ENCODE results near the gene IFITM2.
"Not testable (repeated sequence)": the region's sequence is repeated elsewhere in the genome, so short reads cannot be mapped to it uniquely, and the experiment has no call there.

Gene IFITM2

DNA sequence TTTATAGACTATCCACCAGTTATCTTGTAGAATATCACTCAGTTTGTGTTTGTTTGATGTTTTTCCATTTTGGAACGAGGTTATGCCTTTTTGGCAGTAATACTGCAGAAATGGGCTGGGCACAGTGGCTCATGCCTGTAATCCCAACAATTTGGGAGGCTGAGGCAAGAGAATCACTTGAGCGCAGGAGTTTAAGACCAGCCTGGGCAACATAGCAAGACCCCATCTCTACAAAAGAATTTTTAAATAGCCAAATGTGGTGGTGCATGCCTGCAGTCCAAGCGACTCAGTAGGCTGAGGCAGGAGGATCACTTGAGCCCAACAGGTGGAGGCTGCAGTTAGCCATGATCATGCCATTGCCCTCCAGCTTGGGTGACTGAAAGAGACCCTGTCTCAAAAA is 38.9 kb downstream of the IFITM2 start:
- DNase-seq = no peak

DNA sequence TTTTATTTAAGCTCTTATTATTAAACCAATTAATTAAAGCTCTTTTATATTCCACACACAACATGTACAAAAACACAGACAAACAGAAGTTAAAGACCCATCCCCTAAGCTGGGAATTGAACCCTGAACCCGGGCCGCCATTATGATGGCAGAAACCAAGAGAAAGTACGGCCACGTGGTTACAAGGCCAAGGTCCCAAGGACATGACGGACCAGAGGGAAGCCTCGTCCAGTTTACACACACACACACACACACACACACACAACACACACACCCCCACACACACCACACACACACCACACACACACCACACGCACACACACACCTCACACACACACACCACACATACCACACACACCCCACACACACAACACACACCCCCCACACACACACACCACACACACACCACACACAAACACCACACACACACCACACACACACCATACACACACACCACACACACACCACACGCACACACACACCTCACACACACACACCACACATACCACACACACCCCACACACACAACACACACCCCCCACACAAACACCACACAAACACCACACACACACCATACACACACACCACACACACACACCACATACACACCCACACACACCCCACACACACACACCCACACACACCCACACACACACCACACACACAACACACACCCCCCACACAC is 41.8 kb downstream of the IFITM2 start:
- not testable (repeated sequence) for DNase-seq

- DNase-seq = not testable (repeated sequence)
Measured at GRCh38 chr11:350033-350722, 42.6 kb downstream of the IFITM2 start.

- no peak for DNase-seq
Measured at GRCh38 chr11:350723-351255, 43.2 kb downstream of the IFITM2 start.

DNA sequence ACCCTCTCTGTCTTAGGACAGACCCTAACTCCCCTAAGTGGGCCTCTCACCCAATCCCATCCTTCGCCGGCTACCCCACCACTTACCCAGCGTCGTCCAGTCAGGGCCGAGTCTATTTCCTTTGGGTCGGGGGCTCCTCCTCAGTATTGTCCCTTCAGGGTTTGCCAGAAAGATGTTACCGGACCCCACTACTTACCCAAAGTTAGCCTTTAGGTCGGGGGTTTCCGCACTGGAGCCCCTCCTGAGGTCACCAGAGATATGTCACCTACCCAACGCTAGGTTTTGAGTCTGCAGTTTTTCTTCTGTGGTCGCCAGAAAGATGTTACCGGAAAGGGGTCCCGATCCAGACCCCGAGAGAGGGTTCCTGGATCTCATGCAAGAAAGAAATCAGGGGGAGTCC is 43.8 kb downstream of the IFITM2 start:
- DNase-seq = no peak

- DNase-seq = no peak
Measured at GRCh38 chr11:352456-353031, 44.9 kb downstream of the IFITM2 start.

GRCh38 chr11:353179-353873 is 45.7 kb downstream of the IFITM2 start:
- peak; percentile 76 for DNase-seq

DNA sequence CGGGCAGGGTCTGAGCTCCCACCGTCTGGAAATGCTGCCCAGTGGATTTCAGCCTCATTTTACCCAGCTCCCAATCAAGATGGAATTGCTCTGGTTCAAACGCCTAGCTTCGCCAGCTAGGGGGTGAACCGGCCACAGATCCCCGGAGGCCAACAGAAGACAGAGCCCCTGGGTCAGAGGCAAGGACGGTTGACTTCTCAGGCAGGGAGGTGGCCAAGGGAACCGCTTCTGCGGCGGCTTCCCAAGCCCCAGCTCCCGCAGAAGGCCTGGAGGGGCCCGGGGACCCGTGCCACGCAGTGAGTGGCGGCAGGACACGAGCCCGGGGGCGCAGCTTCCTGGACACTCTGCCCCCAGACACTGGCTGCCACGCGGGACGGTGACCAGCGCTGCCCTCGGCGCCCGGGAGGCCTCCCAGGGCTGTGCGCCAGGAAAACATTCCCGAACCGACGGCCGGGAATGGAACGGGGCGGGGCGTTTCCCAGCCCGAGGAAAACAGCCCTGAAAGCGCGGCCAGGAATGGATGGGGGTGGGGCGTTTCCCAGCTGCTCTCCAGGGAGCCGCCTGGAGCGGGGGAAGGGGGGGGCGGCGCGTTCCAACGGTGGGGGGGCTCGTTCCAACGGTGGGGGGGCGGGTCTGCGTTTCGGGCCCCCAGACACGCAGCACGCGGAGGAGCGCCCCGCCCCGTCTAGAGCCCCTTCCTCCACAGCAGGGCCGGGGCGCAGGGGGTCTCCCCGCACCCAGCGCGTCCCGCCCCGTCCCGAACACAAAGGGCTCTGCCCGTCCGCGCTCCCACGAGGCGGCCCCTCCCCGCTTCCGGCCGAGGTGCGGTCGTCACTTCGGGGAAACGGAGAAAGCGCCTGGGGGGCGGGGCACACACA is 48.2 kb downstream of the IFITM2 start:
- DNase-seq = peak; percentile 98

DNA sequence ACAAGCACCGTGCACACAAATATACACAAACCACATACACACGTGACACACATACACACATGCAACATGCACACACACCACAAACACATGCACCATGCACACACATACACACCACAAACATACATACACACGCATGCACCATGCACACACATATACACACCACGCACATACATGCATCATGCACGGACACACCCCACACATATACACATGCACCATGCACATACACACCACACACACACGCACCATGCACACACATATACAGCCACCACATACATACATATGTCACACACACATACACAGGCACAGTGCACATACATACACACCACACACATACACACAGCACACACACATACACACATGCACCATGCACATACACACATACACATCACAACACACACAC is 49.0 kb downstream of the IFITM2 start:
- DNase-seq = no peak

DNA sequence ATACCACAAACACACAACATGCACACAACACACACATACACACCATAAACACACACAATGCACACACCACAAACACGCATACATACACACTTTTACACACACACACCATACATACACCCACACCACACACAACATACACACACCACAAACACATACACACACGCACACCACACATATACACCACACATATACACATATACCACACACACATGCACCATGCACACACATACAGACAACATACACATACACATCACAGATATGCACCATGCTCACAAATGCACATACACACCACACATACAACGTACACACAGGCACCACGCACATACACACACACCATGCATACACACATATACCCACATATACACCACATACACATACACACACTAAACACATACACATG is 50.0 kb downstream of the IFITM2 start:
- DNase-seq = no peak

DNA sequence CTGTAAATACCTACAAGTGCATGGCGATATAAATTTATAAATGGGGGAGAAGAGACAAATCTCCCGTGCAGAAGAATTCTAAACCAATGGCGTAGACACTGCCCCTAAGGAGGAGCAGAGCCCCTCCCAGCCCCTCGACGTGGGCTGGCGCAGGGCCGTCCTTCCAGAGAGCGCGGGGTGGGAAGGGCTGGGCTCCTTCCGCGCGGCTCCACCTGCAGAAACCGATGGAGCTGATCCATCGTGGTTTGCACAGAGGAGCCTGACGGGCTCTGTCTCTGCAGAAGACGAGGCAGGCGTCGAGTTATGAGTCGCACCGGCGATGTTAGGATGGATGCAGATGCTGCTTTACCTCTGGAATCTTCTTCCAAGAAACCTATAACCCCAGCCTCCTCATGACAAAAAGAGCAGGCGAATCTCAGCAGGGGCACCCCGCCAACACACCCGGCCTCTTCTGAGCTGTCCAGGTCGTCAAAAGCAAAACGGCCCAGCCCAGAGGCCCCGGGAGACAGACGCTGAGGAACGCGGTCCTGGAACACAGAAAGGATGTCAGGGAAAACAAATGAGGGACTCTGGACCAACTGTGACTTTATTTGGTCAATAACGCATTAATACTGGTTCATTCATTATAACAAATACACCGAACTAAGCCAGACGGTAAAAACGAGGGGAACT is 50.6 kb downstream of the IFITM2 start:
- DNase-seq = no peak

Measured in fibroblast of skin of scalp (primary cell).